MCF 10A (cell line): ENCODE measurements around the gene ARPIN. TPM values are rescaled to one million over a fixed set of nuclear protein-coding genes. Genes with fewer than 3 reads are reported as not detected.
"Not testable (repeated sequence)": the region's sequence is repeated elsewhere in the genome, so short reads cannot be mapped to it uniquely, and the experiment has no call there.

ENCODE experiments used
- Bru-seq: library from RNA; stranded (reverse); fragments of 400-500 nt; gene quantifications from one replicate; lab custom pipeline; 2021; lab: Mats Ljungman, UMichigan
- BruChase-seq, 2 experiments: library from RNA; stranded (reverse); fragments of 400-500 nt; gene quantifications; one replicate each; lab custom pipeline; 2021; lab: Mats Ljungman, UMichigan
- BruUV-seq: library from RNA; stranded (reverse); fragments of 400-500 nt; replicated peaks from 2 replicates; lab custom pipeline; 2021; lab: Mats Ljungman, UMichigan
- CTCF ChIA-PET: fragments of 300-600 bp; sonication (Branson Sonifier 250); formaldehyde crosslinking; extraction: SDS; loops from one replicate; lab custom pipeline; 2021; ENCODE audit warnings: antibody characterized with exemption, inconsistent platforms; lab: Yijun Ruan, JAX
- POLR2A ChIA-PET: fragments of 300-600, 350-650 bp; sonication (Branson Sonifier 250); formaldehyde crosslinking; extraction: SDS; loops from one replicate; lab custom pipeline; 2020; ENCODE audit warnings: antibody characterized with exemption, inconsistent platforms; lab: Yijun Ruan, JAX
- DNase-seq: peaks from one replicate; pipeline ENCODE4 v3.0.0-alpha.2; 2018; ENCODE audit not compliant: unreplicated experiment
- H3K27ac Mint-ChIP-seq: one replicate; pipeline ENCODE4 v1.8.0; 2022; ENCODE audit warnings: mild to moderate bottlenecking, low read depth, mixed read lengths; ENCODE audit not compliant: unreplicated experiment
- H3K27me3 Mint-ChIP-seq: one replicate; pipeline ENCODE4 v1.8.0; 2022; ENCODE audit warnings: mixed read lengths; ENCODE audit not compliant: insufficient read depth, unreplicated experiment
- H3K36me3 Mint-ChIP-seq: one replicate; pipeline ENCODE4 v1.8.0; 2022; ENCODE audit warnings: mild to moderate bottlenecking, moderate library complexity, mixed read lengths; ENCODE audit not compliant: insufficient read depth, unreplicated experiment
- H3K4me1 Mint-ChIP-seq: one replicate; pipeline ENCODE4 v1.8.0; 2022; ENCODE audit warnings: mixed read lengths; ENCODE audit not compliant: insufficient read depth, unreplicated experiment
- H3K4me3 Mint-ChIP-seq: one replicate; pipeline ENCODE4 v1.8.0; 2022; ENCODE audit warnings: mild to moderate bottlenecking, moderate library complexity, mixed read lengths; ENCODE audit not compliant: unreplicated experiment
- H3K9me3 Mint-ChIP-seq: one replicate; pipeline ENCODE4 v1.8.0; 2022; ENCODE audit warnings: mixed read lengths; ENCODE audit not compliant: unreplicated experiment
- intact Hi-C: fragments of 100-400 bp; cut with micrococcal nuclease; formaldehyde crosslinking; loops from 2 replicates; pipeline ENCODE4 v1.14.1; 2022
- long read RNA-seq: library from polyadenylated mRNA; stranded (forward); transcript quantifications from one replicate; pipeline ENCODE4 v2.0.0, GENCODE V29; 2022
- total RNA-seq: library from RNA; stranded (reverse); gene quantifications from 2 replicates; pipeline ENCODE4 v1.2.3, GENCODE V29; 2022
- TF ChIP-seq, protein P1 (sequence below): fragments of 200-600 bp; IDR thresholded peaks from one replicate; pipeline ENCODE4 v1.8.0; 2022; ENCODE audit warnings: antibody characterized with exemption, mild to moderate bottlenecking; ENCODE audit not compliant: unreplicated experiment

ARPIN gene
- total RNA-seq (7.1 and 9.9 TPM in 2 replicates), Bru-seq, nascent RNA (percentile 56 among the genes with signal in this experiment), BruChase-seq, experiment 1, labeled RNA remaining after a 6-hour chase (percentile 82 among the genes with signal in this experiment), BruChase-seq, experiment 2, labeled RNA remaining after a 2-hour chase (percentile 69 among the genes with signal in this experiment)
- long read RNA-seq, full-length matches to known transcripts, result 2 of 8 reads
- long read RNA-seq, partial matches to known transcripts, result 3 of 8 reads
- long read RNA-seq, other reads (novel, unspliced or antisense), result 3 of 8 reads

DNA sequence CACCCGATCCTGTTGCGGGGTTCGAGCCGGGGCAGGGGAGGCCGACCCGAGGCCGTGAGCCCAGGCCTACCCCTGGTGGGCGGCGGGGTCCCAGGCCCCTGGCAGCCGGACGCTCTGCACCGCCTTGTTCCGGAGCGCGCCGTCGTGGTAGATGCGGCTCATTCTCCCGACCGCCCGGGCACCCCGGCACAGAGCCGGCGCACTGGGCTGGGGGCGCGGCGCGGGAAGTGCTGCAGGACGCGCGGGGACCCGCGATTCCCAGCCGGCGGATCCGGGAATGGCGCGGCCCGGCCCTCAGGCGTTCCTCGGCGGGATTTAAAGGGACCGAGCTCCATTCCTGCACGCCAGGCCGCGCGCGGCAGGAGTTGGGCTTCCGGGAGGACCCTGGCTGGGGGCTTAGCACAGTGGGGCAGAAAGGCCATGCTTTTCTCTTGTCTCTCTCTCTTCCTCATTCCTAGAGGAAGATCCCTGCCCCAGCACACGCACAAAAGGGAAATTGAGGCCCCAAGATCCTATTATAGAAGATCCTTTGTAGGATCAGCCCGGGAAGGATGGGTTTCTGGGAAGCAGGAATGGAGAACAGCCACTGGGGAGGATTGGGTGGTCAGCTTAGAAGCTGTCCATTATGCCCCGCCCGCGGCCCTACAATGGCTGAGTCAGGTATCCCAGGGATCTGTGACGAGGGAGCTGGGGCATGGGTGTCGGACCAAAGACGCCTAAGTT, at the start of gene ARPIN:
ARPIN (minus strand) TSS at position 279 of the 723 bp plus-strand sequence; CDS start at position 162, 117 bp downstream.
- Mint-ChIP-seq H3K9me3 (no peaks in the 10 kb centered on the region), H3K4me3 (peak within 1 kb of the TSS; percentile 76), H3K36me3 (no peaks in the 10 kb centered on the region), H3K27ac (no peak within 1 kb of the TSS), H3K4me1 (peaks cover 27% of the 10 kb centered on the region), H3K27me3 (no peaks in the 10 kb centered on the region)
- no TSS peak for BruUV-seq
- TF ChIP-seq, protein P1, sequence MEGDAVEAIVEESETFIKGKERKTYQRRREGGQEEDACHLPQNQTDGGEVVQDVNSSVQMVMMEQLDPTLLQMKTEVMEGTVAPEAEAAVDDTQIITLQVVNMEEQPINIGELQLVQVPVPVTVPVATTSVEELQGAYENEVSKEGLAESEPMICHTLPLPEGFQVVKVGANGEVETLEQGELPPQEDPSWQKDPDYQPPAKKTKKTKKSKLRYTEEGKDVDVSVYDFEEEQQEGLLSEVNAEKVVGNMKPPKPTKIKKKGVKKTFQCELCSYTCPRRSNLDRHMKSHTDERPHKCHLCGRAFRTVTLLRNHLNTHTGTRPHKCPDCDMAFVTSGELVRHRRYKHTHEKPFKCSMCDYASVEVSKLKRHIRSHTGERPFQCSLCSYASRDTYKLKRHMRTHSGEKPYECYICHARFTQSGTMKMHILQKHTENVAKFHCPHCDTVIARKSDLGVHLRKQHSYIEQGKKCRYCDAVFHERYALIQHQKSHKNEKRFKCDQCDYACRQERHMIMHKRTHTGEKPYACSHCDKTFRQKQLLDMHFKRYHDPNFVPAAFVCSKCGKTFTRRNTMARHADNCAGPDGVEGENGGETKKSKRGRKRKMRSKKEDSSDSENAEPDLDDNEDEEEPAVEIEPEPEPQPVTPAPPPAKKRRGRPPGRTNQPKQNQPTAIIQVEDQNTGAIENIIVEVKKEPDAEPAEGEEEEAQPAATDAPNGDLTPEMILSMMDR, result no peak
- intact Hi-C loops, result loop anchor here (5.0 kb wide), 1 partner anchor 159 kb away; no protein-coding TSS in a partner anchor
- POLR2A ChIA-PET, result interaction anchor here (0.6 to 3.6 kb wide), 15 partner anchors 9 to 317 kb away, joined by 3 to 28 read pairs (median 5); partner anchors contain the start of genes AP3S2 and ZNF710
- CTCF ChIA-PET, result interaction anchor here (0.6 to 1.8 kb wide), 10 partner anchors 9 to 554 kb away, joined by 3 to 6 read pairs (median 4); partner anchors contain the start of gene CIB1
- peak; percentile 52 for DNase-seq

GRCh38 chr15:89958107-89958805, 45.5 kb upstream of the ARPIN start:
- peaks cover 15% of the 10 kb centered on the region for H3K4me1 Mint-ChIP-seq
- no peaks in the 10 kb centered on the region for H3K27me3 Mint-ChIP-seq
- peak; percentile 83 for DNase-seq
- no peaks in the 10 kb centered on the region for H3K36me3 Mint-ChIP-seq
- intact Hi-C loops, result no loop called here
- no peaks in the 10 kb centered on the region for H3K9me3 Mint-ChIP-seq
- H3K27ac Mint-ChIP-seq, result peak overlapping the region; percentile 90
- ChIA-PET POLR2A (interaction anchor here (0.6 to 3.3 kb wide), 20 partner anchors 11 to 275 kb away, joined by 3 to 25 read pairs (median 5); partner anchors contain the start of genes AP3S2, ARPIN, CIB1 and GDPGP1), CTCF (interaction anchor here (0.9 to 2.4 kb wide), 12 partner anchors 9 to 216 kb away, joined by 3 to 8 read pairs (median 4); no protein-coding TSS in a partner anchor)
- TF ChIP-seq, protein P1, result no peak
- BruUV-seq, result no TSS peak
- peak overlapping the region; percentile 14 for H3K4me3 Mint-ChIP-seq

DNA sequence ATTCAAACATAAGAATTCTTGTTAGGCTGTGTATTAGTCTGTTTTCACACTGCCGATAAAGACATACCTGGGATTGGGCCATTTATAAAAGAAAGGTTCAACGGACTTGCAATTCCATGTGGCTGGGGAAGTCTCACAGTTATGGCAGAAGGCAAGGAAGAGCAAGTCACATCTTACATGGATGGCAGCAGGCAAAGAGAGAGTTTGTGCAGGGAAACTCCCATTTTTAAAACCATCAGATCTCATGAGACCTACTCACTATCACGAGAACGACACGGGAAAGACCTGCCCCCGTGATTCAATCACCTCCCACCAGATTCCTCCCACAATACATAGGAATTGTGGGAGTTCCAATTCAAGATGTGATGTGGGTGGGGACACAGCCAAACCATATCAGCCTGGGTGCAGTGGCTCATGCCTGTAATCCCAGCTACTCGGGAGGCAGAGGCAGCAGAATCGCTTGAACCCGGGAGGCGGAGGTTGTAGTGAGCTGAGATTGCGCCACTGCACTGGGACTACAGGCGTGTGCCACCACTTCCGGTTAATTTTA, 42.8 kb upstream of the ARPIN start:
- DNase-seq, H3K36me3 Mint-ChIP-seq, H3K27me3 Mint-ChIP-seq, H3K4me3 Mint-ChIP-seq, H3K27ac Mint-ChIP-seq, POLR2A ChIA-PET, H3K9me3 Mint-ChIP-seq, CTCF ChIA-PET, intact Hi-C loops, BruUV-seq: not testable (repeated sequence)
- H3K4me1 Mint-ChIP-seq, result peaks cover 15% of the 10 kb centered on the region

DNA sequence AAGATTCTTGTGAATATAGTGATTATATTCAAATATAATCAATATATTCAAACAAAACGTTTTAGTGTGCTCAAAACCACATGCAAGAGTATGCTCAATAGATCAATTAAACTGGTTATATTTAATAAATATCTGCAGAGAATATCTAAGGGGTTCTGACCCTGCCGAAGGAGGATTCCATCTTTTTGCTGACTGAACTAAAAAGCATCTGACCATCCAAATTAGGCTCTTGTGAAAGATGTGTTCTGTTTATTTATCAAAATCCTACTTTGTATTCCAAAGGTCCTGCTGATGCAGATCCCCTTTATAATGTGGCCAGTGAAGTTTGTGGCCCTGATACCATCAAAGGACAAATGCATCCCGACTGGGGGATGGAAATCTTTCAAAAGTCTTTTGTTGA, 41.8 kb upstream of the ARPIN start:
- Mint-ChIP-seq H3K9me3 (no peaks in the 10 kb centered on the region), H3K27me3 (no peaks in the 10 kb centered on the region), H3K36me3 (no peaks in the 10 kb centered on the region), H3K27ac (no peak overlapping the region), H3K4me1 (peaks cover 15% of the 10 kb centered on the region), H3K4me3 (no peak overlapping the region)
- CTCF ChIA-PET, result no interaction called here
- TF ChIP-seq, protein P1, result no peak
- no TSS peak for BruUV-seq
- no peak for DNase-seq
- intact Hi-C loops, result no loop called here
- POLR2A ChIA-PET, result no interaction called here
